ES-I3 (cell line): ENCODE results near the gene GAB3.
A peak's percentile ranks its signal among the peaks of the same experiment; 100 is the strongest.

Experiments
- H3K36me3 ChIP-seq: 2 replicates; pipeline ENCODE4 v1.6.1; 2013; ENCODE audit warnings: mild to moderate bottlenecking, low read length, control low read depth, moderate library complexity; ENCODE audit not compliant: insufficient read depth
- H3K4me1 ChIP-seq: 2 replicates; pipeline ENCODE4 v1.6.1; 2013; ENCODE audit warnings: mild to moderate bottlenecking, control low read depth, low read length; ENCODE audit not compliant: insufficient read depth
- H3K9ac ChIP-seq: 2 replicates; pipeline ENCODE4 v1.6.1; 2013; ENCODE audit warnings: low read depth, mild to moderate bottlenecking, low read length, moderate library complexity
- H3K9me3 ChIP-seq: 2 replicates; pipeline ENCODE4 v1.6.1; 2013; ENCODE audit warnings: mild to moderate bottlenecking, low read length, moderate library complexity; ENCODE audit not compliant: control insufficient read depth, insufficient read depth

The GAB3 gene

DNA sequence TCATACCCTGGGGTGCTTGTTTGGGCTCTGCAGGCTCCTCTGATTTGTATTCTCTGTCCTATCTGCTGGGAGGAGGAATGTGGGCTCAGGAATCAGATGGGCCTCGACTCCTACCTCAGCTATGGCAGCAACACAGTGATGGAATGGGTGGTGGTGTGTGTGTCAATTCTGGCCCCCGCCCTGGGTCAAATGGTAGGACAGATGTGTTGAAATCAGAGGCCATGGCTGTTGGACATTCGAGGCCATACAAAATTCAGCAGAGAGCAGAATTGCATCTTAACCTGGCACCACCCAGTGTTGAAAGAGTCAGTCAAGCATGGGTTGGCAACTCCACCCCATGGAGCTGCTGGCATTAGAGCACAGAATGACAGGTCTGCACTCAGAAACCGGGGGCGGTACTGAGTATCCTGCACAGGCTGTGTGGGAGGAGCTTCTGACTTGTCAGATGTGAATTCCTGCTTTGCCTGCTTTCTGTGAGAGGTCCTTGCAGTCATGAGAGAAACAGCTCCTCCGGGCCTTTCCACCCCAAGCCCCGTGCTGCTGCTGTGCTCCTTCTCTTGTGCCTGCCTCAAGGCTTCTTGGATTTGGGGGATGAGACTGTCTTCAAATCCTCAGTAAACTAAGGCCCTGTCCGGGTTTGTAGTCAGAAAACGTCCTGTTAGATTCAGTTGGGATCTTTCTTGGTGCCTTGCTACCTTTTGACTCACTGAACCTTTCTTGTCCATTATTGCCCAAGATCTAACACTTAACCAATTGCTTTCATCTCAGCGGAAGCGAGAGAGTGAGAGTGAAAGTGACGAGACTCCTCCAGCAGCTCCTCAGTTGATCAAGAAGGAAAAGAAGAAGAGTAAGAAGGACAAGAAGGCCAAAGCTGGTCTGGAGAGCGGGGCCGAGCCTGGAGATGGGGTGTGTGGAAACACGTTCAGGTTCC is 24.8 kb upstream of the GAB3 start:
- no peaks in the 10 kb centered on the region; the same call in 1 of the 2 replicates for H3K9me3 ChIP-seq
- peaks cover 32% of the 10 kb centered on the region for H3K36me3 ChIP-seq
- no peak overlapping the region for H3K9ac ChIP-seq
- H3K4me1 ChIP-seq = no peaks in the 10 kb centered on the region

DNA sequence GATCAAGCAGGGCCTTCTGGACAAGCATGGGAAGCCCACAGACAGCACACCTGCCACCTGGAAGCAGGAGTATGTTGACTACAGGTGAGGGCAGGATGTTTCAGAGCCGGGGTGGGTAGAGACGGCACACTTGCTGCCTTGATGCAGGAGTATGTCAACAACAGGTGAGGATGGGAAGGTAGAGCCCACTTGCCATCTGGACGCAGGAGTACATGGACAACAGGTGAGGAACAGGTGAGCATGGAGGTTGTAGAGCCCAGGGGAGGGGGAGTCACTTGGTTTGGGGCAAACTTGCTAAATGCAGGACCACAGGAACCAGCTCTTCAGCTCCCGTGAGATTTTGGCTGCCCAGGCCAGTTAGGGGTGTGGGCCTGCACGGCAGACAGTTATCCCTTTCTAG is 23.7 kb upstream of the GAB3 start:
- Histone ChIP-seq H3K36me3 (peaks cover 32% of the 10 kb centered on the region), H3K4me1 (no peaks in the 10 kb centered on the region), H3K9ac (no peak overlapping the region), H3K9me3 (no peaks in the 10 kb centered on the region; the same call in 1 of the 2 replicates)

DNA sequence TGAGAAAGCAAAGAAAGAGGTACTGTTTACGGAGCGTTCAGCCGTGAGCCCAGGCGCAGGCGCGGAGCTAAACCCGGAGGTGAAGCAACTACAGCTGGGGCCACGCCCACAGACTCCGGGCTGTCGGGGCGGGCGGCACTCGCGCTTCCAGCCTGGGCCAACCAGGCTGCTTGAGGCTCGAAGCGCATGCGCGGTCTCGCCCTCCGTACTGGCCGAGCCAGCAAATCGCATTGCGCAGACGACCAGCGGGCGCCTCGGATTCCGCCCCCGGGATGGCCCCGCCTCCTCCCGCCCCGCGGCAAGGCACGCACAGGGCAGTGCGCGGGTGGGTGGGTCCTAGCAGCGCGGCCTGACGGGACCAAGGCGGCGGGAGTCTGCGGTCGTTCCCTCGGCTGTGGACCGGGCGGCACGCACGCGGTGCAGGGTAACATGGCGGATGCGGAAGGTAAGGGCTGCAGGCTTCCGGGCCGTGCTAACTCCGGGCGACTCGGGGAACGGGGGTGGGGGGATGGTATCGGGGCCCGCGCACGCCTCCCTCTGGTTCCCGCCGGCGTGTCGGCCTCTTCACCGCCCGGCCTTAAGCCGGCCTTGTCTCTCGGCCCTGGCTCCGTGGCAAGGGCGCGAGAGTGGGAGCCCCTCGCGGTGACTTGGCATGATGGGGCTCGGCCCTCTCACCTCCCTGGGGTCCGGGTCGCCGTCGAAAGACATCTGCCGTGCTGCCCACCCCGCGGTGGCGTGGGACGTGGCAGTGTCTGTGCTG is 11.8 kb upstream of the GAB3 start, which contains the start of gene DKC1:
DKC1 (plus strand) TSS at position 328 of the 760 bp plus-strand sequence; CDS start at position 430, 102 bp downstream.
- Histone ChIP-seq H3K9ac (peak within 1 kb of the TSS; percentile 69), H3K36me3 (peaks cover 27% of the 10 kb centered on the region), H3K9me3 (no peaks in the 10 kb centered on the region), H3K4me1 (no peaks in the 10 kb centered on the region; the same call in 1 of the 2 replicates)

DNA sequence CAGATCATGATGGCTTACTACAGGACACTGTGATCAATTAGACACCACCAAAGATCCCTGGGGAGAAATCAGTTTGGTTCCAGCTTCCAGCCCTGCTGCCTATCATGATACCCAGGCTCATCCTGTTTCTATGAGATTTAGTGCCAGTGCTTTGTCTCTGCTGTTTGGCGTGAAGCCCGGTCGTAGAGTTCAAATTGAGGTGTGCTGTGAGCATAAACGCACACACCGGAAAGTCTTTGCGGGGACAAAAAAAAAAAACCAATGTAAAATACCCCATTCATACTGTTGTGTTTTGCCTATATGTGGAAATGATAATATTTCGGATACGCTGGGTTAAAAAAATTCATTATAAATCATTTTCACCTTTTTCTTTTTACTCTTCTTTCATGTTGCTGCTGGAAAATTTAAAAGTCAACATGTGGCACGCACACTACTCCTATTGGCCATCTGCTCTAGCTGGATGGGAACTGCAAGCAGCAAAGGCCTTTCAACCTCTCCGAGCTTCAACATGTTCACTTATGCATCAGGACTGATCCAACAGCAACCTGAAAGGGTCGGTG is 11.2 kb upstream of the GAB3 start:
- H3K4me1 ChIP-seq = no peaks in the 10 kb centered on the region; the same call in 1 of the 2 replicates
- peak overlapping the region; percentile 69 for H3K9ac ChIP-seq
- no peaks in the 10 kb centered on the region for H3K9me3 ChIP-seq
- H3K36me3 ChIP-seq = peaks cover 21% of the 10 kb centered on the region

DNA sequence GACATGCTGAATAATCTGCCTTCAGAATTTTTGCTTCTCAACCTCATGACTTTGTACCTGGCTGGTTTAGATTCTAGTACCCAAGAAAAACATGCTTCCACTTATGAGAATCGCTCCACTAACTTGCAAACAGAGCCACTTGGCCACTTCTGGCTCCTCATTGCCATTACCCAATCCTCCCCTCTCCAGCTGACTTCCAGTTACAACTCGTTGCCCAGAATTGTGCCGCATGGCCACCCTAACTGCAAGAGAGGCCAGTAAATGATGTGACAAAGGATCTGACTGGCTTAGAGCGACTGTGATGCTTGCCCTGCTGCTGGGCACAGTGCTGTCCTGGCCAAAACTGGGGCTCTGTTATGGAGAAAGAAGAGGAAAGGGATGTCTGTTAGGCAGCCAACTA is 7.8 kb upstream of the GAB3 start:
- Histone ChIP-seq H3K36me3 (no peaks in the 10 kb centered on the region), H3K9ac (no peak overlapping the region), H3K4me1 (no peaks in the 10 kb centered on the region; the same call in 1 of the 2 replicates), H3K9me3 (no peaks in the 10 kb centered on the region)

DNA sequence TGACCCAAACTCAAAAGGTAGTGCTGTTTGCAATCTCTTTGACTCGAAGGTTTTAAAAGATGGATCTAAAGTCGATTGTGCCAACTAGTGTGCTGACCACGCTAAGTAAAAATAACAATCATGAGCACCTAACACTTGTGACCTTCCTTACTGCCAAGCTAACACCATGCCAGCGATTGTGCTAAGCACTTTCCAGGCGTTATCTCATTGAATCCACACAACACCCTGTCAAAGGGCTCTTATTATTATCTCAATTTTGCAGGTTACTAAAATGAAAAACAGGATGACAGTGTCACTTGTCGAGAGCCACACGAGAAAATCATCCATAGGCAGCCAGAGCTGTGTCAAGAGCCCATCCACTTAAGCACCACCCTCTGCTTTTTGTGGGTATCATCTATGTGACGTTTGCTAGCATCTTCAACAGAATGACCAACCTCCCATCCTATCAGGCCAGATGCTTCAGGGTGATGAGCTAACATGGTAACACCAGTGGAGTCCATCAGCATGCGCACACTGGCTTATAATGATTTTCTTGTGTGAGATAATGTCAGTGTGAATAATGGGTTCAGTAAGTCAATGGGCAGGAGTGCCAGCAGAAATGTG is 893 bp upstream of the GAB3 start:
- H3K9ac ChIP-seq = no peak overlapping the region
- no peaks in the 10 kb centered on the region for H3K36me3 ChIP-seq
- no peaks in the 10 kb centered on the region for H3K4me1 ChIP-seq
- H3K9me3 ChIP-seq = no peaks in the 10 kb centered on the region

DNA sequence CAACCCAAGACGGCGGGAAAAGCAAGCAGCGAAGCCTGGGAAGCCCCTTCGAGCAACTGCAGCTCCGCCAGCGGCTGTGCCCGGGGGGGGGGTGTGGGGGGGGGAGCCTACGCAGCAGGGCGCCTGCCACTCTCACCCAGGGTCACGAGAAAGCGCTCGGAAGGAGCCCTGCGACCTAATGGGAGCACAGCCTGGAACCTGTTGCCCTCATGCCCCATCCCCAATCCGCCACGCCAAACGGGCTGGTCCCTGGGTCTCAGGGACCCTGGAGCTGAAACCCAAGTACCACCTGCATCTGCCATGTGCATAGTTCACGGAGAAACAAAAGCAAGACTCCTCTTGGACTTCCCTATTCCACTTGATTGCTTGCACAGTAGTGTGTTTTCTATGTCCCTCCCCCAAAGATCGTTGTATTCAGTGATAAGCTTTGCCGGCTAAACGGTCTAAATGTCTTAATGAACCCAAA is 359 bp upstream of the GAB3 start:
- Histone ChIP-seq H3K36me3 (no peaks in the 10 kb centered on the region), H3K9ac (peak overlapping the region; percentile 38; the same call in 1 of the 2 replicates), H3K4me1 (no peaks in the 10 kb centered on the region), H3K9me3 (no peaks in the 10 kb centered on the region)

DNA sequence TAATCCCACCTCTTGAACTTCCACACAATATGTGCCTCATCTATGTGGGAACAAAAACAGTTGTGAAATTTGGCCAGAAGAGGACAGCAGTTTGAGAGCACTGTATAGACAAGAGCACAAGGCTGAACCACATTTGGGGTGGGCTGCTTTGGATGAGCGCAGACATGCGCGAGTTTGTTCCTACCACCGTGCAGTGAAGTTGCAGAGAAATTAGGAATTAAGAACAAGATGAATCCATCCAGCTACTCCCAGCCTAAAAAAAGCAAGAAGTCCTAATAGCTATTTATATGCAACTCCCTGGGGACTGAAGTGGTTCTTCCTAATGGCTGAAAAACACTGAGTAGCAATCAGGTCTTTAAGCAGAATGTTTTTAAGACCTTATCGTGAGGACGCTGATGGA is 1.0 kb downstream of the GAB3 start:
- H3K9ac ChIP-seq = peak overlapping the region; percentile 38; the same call in 1 of the 2 replicates

DNA sequence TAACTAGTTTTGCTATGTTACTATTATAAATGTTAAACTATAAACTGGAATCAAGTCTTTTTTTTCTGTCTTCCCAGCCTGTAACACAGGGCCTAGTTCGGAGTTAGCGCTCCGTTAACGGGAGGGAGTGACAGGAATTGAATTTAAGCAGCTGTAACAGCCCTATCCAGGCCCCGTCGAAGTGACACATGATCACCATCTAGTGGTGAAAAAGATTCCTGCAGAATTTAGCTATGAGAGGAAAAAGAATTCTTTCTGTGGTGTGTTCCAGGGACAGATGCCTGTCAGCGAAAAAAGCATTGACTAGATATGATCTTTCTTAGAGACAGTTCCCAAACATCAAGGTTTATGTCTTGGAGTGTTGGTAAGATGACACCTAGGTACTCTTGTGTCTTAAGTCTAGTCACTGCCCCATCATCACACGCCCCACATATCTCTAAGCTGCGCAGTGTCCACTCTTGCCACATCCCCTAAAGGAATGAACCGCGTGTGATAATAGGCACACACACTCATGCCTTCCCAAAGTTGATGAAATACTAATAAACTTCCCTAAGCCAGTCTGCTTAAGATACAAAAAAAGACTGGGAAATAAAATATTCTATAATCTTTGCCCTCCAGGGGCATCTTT is 2.1 kb downstream of the GAB3 start:
- Histone ChIP-seq H3K4me1 (no peaks in the 10 kb centered on the region), H3K9ac (no peak overlapping the region), H3K9me3 (no peaks in the 10 kb centered on the region), H3K36me3 (no peaks in the 10 kb centered on the region)

More for the DNA sequence above, 1.0 kb downstream of the GAB3 start:
- H3K36me3 ChIP-seq = no peaks in the 10 kb centered on the region
- H3K9me3 ChIP-seq = no peaks in the 10 kb centered on the region
- H3K4me1 ChIP-seq = no peaks in the 10 kb centered on the region

DNA sequence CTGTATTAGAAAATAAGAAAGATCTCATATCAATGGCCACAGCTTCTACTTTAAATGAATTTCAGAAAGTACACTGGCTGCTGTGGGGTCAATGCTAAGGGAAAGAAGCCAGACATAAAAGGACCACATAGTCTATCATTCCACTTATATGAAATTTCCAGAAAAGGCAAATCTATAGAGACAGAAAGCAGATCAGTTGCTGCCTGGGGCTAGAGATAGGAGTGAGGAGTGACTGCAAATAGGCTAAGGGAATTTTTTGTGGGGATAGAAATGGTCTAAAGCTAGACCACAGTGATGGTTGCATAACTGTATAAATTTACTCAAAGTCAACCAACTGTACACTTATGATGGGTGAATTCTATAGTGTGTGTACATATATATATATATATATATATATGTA is 8.3 kb downstream of the GAB3 start:
- Histone ChIP-seq H3K9ac (no peak overlapping the region), H3K9me3 (no peaks in the 10 kb centered on the region), H3K4me1 (no peaks in the 10 kb centered on the region; the same call in 1 of the 2 replicates), H3K36me3 (no peaks in the 10 kb centered on the region)

DNA sequence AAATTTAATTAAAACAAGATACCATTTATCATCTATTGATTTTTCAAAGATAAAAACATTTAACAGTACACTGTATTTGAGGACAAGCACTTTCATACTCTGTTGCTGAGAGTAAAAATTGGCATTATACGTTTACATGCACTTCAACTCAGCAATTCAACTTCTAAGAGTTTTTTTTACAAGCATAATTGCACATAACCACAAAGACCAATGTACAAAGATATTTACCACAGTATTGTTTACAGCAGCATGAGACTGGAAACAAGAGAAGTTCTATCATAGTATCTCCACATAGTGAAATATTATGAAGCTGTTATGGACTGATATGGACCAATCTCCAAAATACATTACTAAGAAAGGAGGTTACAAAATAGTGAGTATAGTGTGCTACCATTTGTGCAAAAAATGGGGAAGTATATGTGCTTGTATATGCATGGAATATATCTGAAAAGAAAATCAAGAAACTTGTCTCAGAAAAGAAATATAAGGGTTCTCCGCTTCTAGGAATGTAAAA is 10.9 kb downstream of the GAB3 start:
- Histone ChIP-seq H3K36me3 (no peaks in the 10 kb centered on the region), H3K4me1 (no peaks in the 10 kb centered on the region; the same call in 1 of the 2 replicates), H3K9ac (no peak overlapping the region), H3K9me3 (no peaks in the 10 kb centered on the region)

DNA sequence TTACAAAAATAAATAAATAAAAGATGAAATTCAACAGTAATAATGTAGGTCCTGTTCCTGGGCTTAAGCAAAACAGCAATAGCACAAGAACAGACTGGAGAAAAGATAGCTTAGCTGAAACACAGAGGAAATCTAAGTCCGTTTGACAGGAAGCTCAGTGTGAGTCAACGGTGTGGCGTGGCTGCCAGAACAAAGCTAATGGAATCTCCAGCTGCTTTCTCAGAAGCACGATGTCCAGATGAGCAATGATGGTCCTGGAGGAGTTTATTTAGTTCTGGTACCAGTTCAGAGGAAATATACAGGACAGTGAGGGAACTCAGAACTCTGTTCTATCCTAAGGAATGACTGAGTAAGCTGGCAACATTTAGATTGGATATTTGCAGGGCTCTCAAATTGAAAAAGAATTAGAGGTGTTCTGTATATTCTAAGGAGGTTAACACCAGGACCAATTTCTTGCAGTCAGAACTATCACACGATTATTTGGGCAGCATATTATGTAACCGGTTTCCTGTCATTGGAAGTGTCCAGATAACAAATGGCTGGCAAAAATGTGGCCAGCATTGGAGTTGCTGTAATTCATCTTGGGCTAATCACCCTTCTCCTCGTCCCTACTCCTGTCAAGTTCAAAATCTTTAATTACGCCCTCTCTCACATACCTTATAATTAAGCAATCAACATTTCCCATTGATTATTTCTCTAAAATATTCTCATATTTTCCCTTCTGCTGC is 12.7 kb downstream of the GAB3 start:
- Histone ChIP-seq H3K4me1 (peaks cover under 1% of the 10 kb centered on the region; the same call in 1 of the 2 replicates), H3K9ac (no peak overlapping the region), H3K36me3 (no peaks in the 10 kb centered on the region), H3K9me3 (no peaks in the 10 kb centered on the region)

DNA sequence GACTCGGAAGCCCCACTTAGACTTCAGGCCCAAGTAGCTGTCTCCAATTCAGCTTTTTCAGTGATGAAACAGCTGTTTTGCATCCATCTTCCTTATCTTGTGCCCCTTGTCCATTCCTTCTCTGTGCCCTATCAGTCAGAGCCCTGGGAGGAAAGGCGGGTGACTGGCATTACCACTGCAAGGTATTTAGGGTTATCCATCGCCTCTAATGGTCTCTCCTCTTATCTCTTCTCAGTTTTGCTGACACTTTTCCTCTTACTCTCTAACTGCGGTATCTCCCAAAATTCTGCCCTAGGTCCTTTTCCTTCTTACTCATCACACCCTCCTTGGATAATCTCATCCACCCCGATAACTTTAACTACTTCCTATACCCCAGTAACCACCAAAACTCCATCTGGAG is 13.7 kb downstream of the GAB3 start:
- H3K9me3 ChIP-seq = no peaks in the 10 kb centered on the region
- no peak overlapping the region for H3K9ac ChIP-seq
- peaks cover 6% of the 10 kb centered on the region for H3K4me1 ChIP-seq
- H3K36me3 ChIP-seq = no peaks in the 10 kb centered on the region
